ENCODE measurements around the gene SH2D6. TPM values are rescaled to one million over a fixed set of nuclear protein-coding genes. Genes with fewer than 3 reads are reported as not detected.

The SH2D6 gene
- total and polyA plus RNA-seq, 2 of the 8 experiments (the other 6 are each of a cell fraction or from before 2014, with no cell fraction given) = 0.42 TPM; not detected in 1

- no peak overlapping the region for H3K9ac ChIP-seq (replicated peaks in 1 of 4; ENCODE audit: extremely low read depth in 1 of 4, low read depth in 3 of 4, low read length in 3 of 4)
- DNase-seq (ENCODE audit: low read depth in 1 of 2, low spot score in 2 of 2) (no peak), FAIRE-seq (no peak)
- H3K4me2 ChIP-seq (ENCODE audit: insufficient read depth in 1 of 2, low read depth in 2 of 2, low read length in 2 of 2) = no peak overlapping the region
- no peak overlapping the region for H2AFZ ChIP-seq (ENCODE audit: low read length)
- H3K36me3 ChIP-seq (ENCODE audit: control insufficient read depth in 2 of 4, insufficient read depth in 4 of 4, low read length in 3 of 4) = no peaks in the 10 kb centered on the region
- H3K79me1 ChIP-seq (ENCODE audit: low read depth, low read length) = no peaks in the 10 kb centered on the region
- H3K4me3 ChIP-seq (ENCODE audit: extremely low read depth in 1 of 4, insufficient read depth in 2 of 4, low read depth in 3 of 4, low read length in 4 of 4) = no peak overlapping the region
- no peak overlapping the region for H4K8ac ChIP-seq (ENCODE audit: extremely low read depth, insufficient read depth, low read length)
- H4K91ac ChIP-seq (replicated peaks; ENCODE audit: insufficient read length, low read length) = no peak overlapping the region
- TF ChIP-seq SAP30 (IDR thresholded peaks at IDR 0.05; ENCODE audit: insufficient read depth, insufficient replicate concordance, low read length) = no peak
- no peak for TF ChIP-seq HDAC2 (IDR thresholded peaks at IDR 0.05; ENCODE audit: borderline replicate concordance in 1 of 2, low read depth in 2 of 2, low read length in 2 of 2)
- TF ChIP-seq MAFK (IDR thresholded peaks at IDR 0.05; ENCODE audit: low read depth, low read length) = peak; percentile 34; the same call in 1 of the 2 replicates
- TF ChIP-seq MAX (IDR thresholded peaks at IDR 0.05) = no peak
- ChIA-PET POLR2A (ENCODE audit: partially characterized antibody) (interaction anchor here (0.8 to 55.3 kb wide), 2 partner anchors 12 to 124 kb away, joined by 3 to 1889 read pairs; partner anchors contain the start of genes GGCX and MAT2A), CTCF (ENCODE audit: partially characterized antibody) (interaction anchor here (0.6 to 15.1 kb wide), 7 partner anchors 9 to 129 kb away, joined by 3 to 259 read pairs (median 5); no protein-coding TSS in a partner anchor)
- peaks cover 0 to 19% (median 10%) of the 10 kb centered on the region in 4 experiments; a peak in 6 of 7 replicates for H3K4me1 ChIP-seq (replicated peaks in 1 of 4; ENCODE audit: control insufficient read depth in 3 of 4, insufficient read depth in 4 of 4, low read length in 3 of 4)
- peaks cover 2% of the 10 kb centered on the region; the same call in 1 of the 2 replicates for H3K23me2 ChIP-seq (ENCODE audit: low read depth, low read length)
- H3K27me3 ChIP-seq (replicated peaks in 1 of 4; ENCODE audit: control insufficient read depth in 3 of 4, extremely low read depth in 1 of 4, insufficient read depth in 3 of 4, low read length in 3 of 4) = peaks cover 0 to 6% (median 2%) of the 10 kb centered on the region in 4 experiments; a peak in 3 of 7 replicates
- H4K5ac ChIP-seq (ENCODE audit: insufficient read length, low read depth, low read length) = no peak overlapping the region
- peak overlapping the region; percentile 17; the same call in 1 of the 2 replicates for H2BK12ac ChIP-seq (ENCODE audit: low read depth, low read length)
- H3K56ac ChIP-seq (replicated peaks; ENCODE audit: insufficient read length, low read depth, low read length) = no peak overlapping the region
- no peak overlapping the region for H2BK20ac ChIP-seq (ENCODE audit: low read length)
- H3K14ac ChIP-seq (ENCODE audit: insufficient read length) = no peak overlapping the region
- no peak overlapping the region for H2BK120ac ChIP-seq (replicated peaks; ENCODE audit: low read depth, low read length)
- no peak overlapping the region for H2AK5ac ChIP-seq (ENCODE audit: low read depth, low read length)
- 0 out of 2 replicates have a peak overlapping the region, but pooled peaks have one; percentile 29 for H2BK15ac ChIP-seq (ENCODE audit: low read length)
- H4K20me1 ChIP-seq (replicated peaks in 1 of 2; ENCODE audit: control insufficient read depth in 1 of 2, insufficient read depth in 2 of 2, low read length in 2 of 2) = no peaks in the 10 kb centered on the region
- no peaks in the 10 kb centered on the region for H3K9me3 ChIP-seq (ENCODE audit: insufficient read depth in 2 of 2, low read depth in 1 of 2, low read length in 1 of 2)
- H3K27ac ChIP-seq (ENCODE audit: low read depth, low read length) = no peak overlapping the region
- no peak overlapping the region for H3K18ac ChIP-seq (ENCODE audit: extremely low read depth, low read length)
- no peak overlapping the region for H3K23ac ChIP-seq (ENCODE audit: insufficient read length)
- WGBS, 2 experiments (ENCODE audit: extremely low coverage in 1 of 2, insufficient coverage in 1 of 2, insufficient read length in 1 of 2, insufficient replicate concordance in 2 of 2, low coverage in 1 of 2, low lambda C conversion rate in 2 of 2, missing lambda C conversion rate in 1 of 2) = 80% methylated on average over 4 of the region's 5 CpGs; no CpG with 5 or more reads in 1 of the 2 experiments
- H2BK5ac ChIP-seq (ENCODE audit: low read depth, low read length) = no peak overlapping the region
- H3K4ac ChIP-seq (replicated peaks; ENCODE audit: insufficient read length, low read depth, low read length) = no peak overlapping the region
- no peaks in the 10 kb centered on the region for H3K79me2 ChIP-seq (ENCODE audit: control insufficient read depth in 1 of 2, insufficient read depth in 2 of 2, low read length in 2 of 2)
Observed at GRCh38 chr2:85423525-85423924, 5.0 kb downstream of the SH2D6 start.

Measured in H1 (cell line).